Jurkat, Clone E6-1 (cell line): ENCODE measurements around the gene PITRM1.
"Not testable (repeated sequence)": the region's sequence is repeated elsewhere in the genome, so short reads cannot be mapped to it uniquely, and the experiment has no call there.

Experiments used
- DNase-seq: peaks from one replicate; pipeline ENCODE4 v3.0.0-alpha.2; 2011; ENCODE audit warnings: low read depth, low spot score
- H3K4me3 ChIP-seq: 2 replicates; pipeline ENCODE4 v1.5.1; 2011; ENCODE audit warnings: mild to moderate bottlenecking, low read length, control low read depth, moderate library complexity

Gene PITRM1

GRCh38 chr10:3199488-3199887 is 26.9 kb upstream of the PITRM1 start:
- DNase-seq, result no peak
- H3K4me3 ChIP-seq, result no peak overlapping the region

GRCh38 chr10:3198900-3199299 is 26.3 kb upstream of the PITRM1 start:
- no peak for DNase-seq

GRCh38 chr10:3197348-3198003 is 24.9 kb upstream of the PITRM1 start:
- DNase-seq, result peak; percentile 28
- no peak overlapping the region for H3K4me3 ChIP-seq

More at GRCh38 chr10:3198900-3199299, 26.3 kb upstream of the PITRM1 start:
- H3K4me3 ChIP-seq, result no peak overlapping the region

- no peak overlapping the region for H3K4me3 ChIP-seq
- no peak for DNase-seq
These were observed 24.4 kb upstream of the PITRM1 start for GRCh38 chr10:3196958-3197347.

- no peak overlapping the region for H3K4me3 ChIP-seq
- no peak for DNase-seq
These were observed 23.9 kb upstream of the PITRM1 start for GRCh38 chr10:3196482-3196881.

- no peak for DNase-seq
- H3K4me3 ChIP-seq, result no peak overlapping the region
These were observed 23.1 kb upstream of the PITRM1 start for GRCh38 chr10:3195726-3196125.

GRCh38 chr10:3195286-3195685 is 22.7 kb upstream of the PITRM1 start:
- no peak overlapping the region for H3K4me3 ChIP-seq
- no peak for DNase-seq

GRCh38 chr10:3194871-3195270 is 22.3 kb upstream of the PITRM1 start:
- H3K4me3 ChIP-seq, result no peak overlapping the region

GRCh38 chr10:3193751-3194150 is 21.2 kb upstream of the PITRM1 start:
- no peak overlapping the region for H3K4me3 ChIP-seq
- no peak for DNase-seq

More at GRCh38 chr10:3194871-3195270, 22.3 kb upstream of the PITRM1 start:
- no peak for DNase-seq

GRCh38 chr10:3192856-3193635 is 20.5 kb upstream of the PITRM1 start:
- peak; percentile 48 for DNase-seq

GRCh38 chr10:3190817-3191216 is 18.2 kb upstream of the PITRM1 start:
- no peak for DNase-seq
- no peak overlapping the region for H3K4me3 ChIP-seq

More at GRCh38 chr10:3192856-3193635, 20.5 kb upstream of the PITRM1 start:
- no peak overlapping the region for H3K4me3 ChIP-seq

- H3K4me3 ChIP-seq, DNase-seq: not testable (repeated sequence)
These were observed 14.6 kb upstream of the PITRM1 start for GRCh38 chr10:3187229-3187628.

GRCh38 chr10:3186368-3186767 is 13.8 kb upstream of the PITRM1 start:
- peak; percentile 95 for DNase-seq
- H3K4me3 ChIP-seq, result peak overlapping the region; percentile 9; the same call in 1 of the 2 replicates

- no peak for DNase-seq
- no peak overlapping the region for H3K4me3 ChIP-seq
These were observed 12.8 kb upstream of the PITRM1 start for GRCh38 chr10:3185386-3185785.

- no peak for DNase-seq
These were observed 7.9 kb upstream of the PITRM1 start for GRCh38 chr10:3180355-3181025.

GRCh38 chr10:3179174-3179573 is 6.6 kb upstream of the PITRM1 start:
- no peak for DNase-seq
- H3K4me3 ChIP-seq, result no peak overlapping the region

More at GRCh38 chr10:3180355-3181025, 7.9 kb upstream of the PITRM1 start:
- no peak overlapping the region for H3K4me3 ChIP-seq

- H3K4me3 ChIP-seq, result no peak overlapping the region
- DNase-seq, result no peak
These were observed 5.5 kb upstream of the PITRM1 start for GRCh38 chr10:3178042-3178441.

GRCh38 chr10:3173171-3173878 is 743 bp upstream of the PITRM1 start:
- H3K4me3 ChIP-seq, result peak overlapping the region; percentile 40
- DNase-seq, result no peak

GRCh38 chr10:3172081-3172445 is 519 bp downstream of the PITRM1 start:
- peak overlapping the region; percentile 71 for H3K4me3 ChIP-seq
- DNase-seq, result no peak
